Measurements from ENCODE around the gene STK24.

STK24 gene

DNA sequence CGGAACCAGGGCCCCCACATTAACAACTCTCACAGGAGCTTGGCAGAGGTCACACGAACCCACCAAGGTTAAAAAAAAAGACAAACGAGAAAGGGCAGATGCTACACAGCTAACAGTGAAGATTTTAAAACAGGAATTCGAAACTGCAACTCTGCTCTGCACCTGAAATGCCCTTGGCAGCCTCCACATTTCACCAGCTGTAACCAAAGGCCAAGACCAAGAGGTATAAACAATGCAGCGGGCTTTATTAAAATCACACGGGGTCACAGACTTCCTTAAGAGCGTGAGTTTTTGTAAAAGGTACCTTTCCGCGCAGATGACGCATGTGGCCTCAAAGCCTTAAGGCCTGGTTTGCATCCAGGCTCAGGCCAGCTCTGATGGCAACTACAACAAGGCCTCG is 88.2 kb downstream of the STK24 start:
- no peak for DNase-seq

DNA sequence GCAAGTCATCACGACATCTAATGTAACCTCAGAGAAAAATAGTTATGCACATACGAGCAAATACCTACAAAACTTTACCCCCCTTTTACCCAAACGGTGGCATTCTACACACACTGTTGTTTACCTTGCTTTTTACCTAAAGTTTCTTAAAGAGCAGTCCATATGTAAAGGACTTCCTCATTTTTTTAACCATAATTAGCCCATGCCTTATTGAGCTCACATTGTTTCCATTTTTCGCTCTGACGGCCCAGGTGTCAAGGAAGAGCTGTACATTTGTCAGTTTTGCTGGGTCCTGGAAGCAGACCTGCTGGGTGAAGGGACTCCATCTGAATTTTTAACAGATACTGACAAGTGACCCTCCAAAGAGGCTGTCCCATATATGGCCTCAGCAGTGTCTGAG is 89.4 kb downstream of the STK24 start:
- no peak for DNase-seq

DNA sequence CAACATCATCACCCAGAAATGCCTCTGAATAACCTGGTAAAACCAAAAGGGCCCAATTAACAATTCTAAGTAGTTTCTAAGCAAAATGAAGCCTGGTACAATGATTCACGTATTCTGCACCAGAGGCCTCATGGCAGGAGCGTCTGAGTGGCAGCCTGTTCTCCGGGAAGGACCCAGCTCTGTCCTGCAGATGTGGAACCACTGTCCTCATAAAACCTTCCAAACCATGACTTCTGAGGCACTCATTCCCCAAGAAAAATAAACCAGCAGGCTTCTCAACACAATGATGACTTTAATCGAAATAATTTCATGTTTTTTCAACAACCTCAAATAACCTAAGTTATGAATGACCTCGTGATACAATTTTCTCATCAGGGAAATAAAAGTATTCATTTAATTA is 89.9 kb downstream of the STK24 start:
- no peak for DNase-seq

DNA sequence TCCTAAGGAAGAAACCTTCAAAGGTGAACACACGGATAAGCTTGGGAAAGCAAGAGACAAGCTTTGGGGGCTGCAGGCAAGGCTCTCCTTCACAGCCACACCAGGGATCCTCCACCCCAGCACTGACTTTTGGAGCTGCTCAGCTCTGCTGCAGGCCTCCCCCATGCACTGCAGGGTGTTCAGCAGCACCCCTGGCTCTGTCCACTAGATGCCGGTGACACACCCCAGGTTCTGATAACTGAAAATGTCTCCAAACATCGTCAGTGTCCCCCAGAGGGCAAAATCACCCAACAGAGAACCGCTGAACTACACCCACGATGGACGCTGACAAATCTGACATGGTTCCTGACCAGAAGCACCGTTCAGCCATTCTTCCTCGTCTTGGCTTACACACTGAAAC is 90.5 kb downstream of the STK24 start:
- DNase-seq = no peak

DNA sequence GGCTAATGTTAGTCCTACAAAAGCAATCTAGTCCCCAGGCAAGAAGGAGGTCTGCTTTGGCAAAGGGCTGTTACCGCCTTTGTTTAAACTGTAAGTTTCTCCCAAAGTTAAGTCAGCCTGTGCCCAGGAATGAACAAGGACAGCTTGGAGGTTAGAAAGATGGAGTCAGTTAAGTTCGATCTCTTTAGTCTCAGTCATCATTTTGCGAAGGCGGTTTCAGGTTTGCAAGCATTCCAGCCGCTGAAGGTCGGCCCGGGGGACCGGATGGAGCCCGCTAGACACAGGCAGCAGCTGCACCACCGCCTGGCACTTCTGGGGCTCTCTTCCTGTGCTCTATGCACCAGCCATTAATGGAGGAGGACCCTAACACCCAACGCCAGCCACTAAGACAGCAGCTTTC is 91.3 kb downstream of the STK24 start:
- DNase-seq = no peak

DNA sequence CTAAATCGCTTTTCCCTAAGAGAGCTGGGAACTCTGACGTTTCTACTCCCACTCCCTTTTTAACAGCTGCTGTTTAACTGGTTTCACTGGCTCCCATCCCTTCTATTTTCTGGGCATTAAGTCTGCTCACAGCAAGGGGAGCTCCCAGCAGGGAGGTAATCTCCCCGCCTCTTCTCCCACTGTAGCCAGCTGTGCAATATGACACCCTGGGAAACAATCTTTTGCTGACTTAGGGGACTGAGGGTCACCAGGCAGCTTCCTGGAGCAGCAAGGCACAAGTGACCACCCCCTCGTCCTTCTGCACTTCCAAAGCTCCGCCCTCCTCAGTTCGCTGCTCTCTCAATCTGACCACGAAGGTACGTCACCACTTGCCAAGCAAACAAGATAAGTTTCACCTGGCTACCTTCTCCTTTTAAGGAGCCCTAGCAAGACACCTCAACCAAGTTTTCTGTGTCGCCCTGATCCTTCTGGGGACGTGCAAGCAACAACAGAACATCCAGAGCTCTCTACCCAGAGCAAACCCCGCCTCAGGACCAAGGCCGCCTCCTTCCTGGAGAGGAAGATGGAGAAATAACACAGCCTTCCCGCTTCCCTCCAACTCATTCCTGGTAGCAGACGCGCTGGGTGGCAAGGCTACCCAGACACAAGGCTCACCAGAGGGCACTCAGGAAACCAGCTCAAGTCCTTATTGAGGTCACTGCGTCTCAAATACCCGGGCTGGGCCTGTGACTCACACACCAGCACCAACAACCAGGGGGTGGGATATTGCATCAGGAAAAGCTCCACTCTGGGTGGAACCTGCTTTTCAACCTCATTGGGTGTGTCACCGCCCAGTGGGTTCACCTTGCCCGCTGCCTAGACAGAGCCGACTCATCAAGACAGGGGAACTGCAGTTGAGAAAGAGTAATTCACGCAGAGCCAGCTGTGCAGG is 92.4 kb downstream of the STK24 start:
- peak; percentile 82 for DNase-seq

DNA sequence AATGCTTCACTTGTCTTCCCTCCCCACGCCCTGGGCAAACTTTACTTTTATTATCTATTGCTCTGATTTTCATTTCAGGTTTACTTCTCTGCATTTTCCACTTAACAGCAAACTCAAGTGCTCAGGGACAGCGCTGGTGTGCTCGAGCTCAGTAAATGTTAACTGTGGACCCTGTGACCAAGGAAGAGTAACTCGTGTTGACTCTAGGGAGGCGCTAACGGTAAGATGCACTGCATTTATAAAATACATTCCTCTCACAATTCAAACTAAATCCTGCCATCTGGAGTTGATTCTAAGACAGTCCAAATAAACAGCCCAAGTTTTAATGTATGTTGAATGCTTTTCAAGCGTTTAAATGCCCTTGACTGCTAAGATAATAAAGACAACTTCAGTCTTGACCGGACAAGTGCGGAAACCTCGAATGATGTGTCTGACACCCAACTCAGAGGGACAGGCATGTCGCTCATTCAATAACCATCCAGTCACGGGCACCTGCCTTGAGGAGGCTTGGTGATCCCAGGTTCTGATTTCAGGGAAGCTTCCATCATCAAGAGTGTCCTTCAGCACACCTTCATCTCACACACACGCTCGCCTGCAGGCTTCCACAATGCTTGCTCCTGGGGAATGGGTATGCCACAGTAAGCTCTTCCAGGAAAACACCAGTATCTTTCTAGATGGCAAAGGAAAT is 93.2 kb downstream of the STK24 start:
- no peak for DNase-seq

DNA sequence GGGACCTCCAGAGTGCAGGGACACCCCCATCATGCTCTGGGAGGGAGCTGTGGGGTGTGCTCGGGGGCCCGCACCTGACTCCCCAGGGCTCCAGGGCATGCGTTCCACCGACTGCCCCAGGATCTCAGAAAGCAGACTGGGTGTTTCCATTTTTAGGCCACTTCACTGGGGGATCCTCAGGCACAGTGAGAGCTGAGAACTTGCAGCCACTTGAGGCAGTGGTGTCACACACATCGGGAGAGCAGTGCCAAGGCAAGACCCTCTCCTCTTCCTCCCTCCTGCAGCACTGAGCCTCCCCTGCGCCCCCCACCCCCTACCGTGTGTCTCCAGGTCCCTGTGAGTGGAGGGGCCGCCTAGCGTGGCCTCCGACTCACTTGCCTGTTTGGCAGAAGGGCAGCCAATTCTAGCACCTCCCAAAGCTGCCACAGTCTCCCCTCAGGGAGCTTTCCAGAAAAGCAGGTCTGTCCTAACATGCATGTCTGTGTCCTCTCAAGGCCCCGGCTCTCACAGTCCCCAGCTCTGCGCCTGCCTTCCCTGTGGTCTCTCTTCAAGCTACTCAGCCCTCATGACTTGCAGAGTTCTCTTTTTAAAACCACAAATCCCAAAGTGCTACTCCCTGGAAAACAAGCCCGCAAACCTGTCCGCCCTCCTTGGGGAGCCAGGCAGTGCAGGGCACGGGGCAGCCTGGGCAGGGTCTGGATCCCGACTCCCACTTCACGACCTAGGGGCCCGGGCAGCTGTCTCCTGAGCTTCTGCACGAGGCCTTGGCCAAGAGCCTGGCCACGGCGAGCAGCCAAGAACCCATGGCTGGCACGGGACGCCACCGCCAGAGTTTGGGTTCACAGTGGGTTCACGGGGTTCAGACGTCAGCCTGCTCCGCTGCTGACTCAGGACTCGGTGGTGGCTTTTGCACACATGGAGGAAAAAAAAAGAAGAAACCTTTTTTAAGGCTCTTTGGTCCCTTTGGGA is 94.1 kb downstream of the STK24 start:
- DNase-seq = no peak

DNA sequence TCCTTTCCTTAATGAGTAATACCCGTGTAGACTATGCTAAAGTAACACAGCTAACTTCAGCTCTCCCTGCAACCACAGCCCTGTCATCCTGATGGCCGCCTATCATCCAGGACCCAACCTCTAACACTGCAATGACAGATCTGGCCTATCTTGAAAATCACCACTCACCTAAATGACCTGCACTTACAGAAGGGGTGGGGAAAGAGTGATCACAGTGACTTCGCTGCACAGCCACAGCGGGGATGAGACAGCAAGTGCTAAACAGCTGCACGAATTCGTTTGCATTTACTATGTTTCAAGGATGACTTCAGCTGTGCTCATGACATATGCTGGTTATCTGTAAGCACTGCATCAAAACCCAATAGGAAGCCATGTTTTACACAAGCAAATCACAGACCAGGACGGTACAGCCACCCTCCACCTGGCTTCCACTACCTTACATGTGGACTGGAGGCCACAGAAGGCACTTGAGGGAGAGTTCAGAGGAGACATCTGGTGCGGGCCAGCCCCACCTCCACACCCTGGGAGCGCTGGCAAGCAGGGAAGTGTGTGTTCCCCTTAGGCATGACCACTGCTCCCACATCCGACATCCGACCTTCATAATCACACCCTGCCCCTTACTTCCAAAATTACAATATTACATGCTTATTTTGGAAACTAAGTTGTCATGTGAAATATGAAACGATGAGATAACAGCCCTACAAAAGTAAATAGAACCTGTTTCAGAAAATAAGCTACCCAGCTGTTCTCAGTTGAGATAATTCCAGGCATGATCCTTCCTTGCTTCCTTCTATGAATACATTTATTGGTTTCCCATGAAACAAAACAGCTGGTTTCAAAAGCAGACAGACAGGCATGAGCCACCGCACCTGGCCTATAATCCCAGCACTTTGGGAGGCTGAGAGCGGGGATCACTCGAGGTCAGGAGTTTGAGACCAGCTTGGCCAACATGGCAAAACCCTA is 95.7 kb downstream of the STK24 start:
- DNase-seq = peak; percentile 55

DNA sequence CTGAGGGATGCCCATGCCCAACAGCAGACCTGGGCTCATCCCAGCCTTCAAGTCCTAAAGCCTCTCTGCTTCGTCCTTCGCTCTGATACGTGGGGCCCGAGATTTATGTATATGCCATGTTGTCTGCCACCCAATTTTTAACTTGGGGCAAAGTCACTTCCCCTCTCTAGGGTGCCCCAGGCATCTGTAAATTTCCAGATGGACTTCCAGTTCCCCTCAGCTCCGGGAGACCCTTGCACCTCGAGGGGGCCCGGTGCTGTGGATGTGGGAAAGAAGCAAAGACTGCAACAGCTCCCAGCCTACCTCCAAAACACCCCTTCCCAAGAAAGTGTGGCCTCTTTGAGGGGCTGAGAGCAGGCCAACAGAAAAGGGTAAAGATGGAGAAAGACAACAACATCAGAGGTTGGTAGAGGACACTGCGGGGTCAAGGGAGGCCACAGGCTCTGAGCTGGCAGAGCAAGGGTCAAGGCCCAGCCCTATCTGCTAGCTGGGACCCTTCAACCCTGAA is 97.4 kb downstream of the STK24 start:
- no peak for DNase-seq

DNA sequence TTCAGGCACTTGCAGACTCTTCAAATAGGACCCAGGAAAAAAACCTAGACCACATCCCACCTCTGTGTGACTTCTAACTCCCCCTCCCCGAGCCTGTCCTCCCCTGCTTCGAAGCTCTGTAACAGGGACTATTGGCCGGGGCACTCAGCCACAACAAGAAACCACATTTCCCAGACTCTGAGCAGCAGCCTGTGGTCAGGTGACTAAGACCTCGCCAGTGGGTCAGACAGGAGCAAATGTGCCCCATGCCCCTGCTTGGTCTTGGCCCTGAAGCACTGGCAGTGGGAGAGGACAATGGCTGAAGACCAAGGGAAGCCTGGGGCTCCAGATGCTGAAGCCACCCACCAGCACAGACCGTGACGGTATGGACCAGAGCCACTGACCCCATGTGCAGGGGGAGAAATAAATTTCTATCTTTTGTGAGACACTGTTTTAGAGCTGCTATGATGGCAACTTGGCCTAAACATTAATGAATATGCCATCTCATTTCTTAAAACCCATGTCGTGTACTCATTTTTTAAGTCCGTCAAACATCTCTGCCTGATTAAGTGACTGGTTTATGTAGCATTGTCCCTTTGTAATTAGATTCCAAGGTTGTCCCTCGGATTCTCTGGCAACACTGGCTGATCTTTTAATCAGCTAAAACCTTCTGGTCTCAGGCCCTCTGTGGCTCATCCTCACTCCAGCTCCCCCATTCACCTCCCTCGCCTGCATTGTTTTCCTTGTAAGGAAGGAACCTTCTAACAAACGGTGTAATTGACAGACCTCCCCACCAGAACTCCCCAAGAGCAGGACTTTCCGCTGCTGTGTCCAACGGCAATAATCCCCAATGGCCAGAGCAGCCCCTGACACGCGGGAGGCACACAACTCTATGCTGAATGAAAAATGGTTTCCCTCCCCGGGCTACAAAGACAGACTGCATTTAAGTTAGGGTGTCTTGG is 98.4 kb downstream of the STK24 start:
- DNase-seq = peak; percentile 45

DNA sequence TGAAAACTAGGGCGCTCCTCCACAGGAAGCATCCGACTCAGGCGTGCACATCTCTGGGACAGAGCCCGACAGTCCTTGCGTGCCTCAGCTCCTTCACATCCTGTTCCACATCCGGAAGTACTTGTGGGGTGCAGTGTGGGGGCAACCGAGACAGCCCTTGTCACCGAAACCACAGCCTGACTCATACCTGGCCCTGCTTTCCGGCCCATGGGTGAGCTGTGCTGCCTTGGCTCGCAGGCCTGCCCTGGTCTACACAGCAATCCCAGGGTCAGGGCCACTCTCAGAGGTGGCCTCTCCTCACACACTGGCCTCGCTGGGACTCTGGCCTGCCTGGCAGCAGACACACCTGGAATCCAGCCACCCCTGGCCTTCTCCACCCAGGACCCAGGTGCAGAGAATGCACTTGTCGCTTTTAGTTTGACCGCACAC is 100.4 kb downstream of the STK24 start:
- DNase-seq = peak; percentile 92

DNA sequence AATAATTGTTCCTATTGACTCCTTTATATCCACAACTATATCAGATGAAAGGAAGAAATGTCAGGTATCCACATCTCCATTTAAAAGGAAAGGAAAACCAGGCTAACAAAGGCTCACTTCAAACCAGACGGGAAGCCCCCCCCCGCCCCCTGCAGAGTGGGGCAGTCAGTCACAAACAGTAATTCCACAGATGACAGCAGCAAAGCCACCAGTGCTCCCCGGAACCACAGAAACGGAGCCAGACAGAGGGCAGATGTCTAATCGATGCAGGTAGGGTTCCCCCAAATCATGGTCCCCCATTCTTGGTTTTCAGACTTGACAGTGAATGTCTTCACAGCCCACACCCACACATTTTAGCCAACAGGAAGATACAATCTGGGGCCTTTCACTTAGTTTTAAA is 100.8 kb downstream of the STK24 start:
- peak; percentile 75 for DNase-seq

DNA sequence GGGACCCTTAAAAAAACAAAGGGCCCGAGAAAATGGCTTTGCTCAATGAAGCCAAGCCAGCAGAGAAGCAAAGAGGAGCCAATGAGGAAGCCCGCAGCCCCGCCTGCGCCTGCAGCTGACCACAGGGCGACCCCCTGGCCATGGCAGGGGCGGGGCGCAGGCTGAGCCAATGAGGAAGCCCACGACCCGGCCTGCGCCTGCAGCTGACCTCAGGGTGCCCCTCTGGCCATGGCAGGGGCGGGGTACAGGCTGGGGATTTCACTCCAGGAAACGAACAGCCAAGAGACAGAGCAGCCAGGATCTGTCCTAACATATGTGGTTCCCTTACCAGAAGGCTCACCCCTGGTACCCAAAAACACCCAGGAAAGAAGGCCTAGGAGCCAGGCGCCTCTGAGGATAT is 101.4 kb downstream of the STK24 start:
- no peak for DNase-seq

DNA sequence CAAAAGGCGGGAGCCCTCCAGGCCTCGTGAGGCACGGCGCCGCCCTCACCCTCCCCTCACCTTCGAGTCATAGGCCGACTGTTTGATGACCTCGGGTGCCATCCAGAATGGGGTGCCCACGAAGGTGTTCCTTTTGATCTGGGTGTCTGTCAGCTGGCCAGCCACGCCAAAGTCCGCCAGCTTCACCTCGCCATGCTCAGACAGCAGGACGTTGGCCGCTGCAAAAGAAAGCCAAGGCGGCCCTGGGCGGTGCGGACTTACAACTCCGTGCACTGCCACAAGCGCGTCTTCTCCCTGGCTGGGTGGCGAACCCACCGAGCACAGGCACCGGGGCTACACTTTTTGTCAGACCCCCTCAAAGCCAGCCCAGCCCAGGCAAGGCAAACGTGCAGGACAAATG is 102.1 kb downstream of the STK24 start:
- no peak for DNase-seq

DNA sequence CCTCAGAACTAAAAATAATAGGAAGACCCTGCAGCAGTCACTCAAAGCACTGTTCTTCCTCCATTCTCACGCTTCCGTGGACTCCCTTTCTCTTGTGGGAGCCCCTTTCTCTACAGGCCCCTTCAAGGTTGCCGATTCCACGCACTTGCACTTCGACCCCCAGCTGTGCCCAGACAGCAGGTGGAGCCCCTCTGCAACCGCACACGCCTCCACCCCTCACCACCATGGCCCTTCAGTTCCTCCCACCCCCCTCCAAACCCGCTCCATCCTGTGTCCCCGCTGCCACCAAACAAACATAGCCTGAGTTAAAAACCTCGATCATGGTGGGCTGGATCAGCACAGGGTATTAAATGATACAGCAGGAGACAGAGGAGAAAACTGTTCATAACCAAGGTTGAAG is 102.6 kb downstream of the STK24 start:
- DNase-seq = no peak

DNA sequence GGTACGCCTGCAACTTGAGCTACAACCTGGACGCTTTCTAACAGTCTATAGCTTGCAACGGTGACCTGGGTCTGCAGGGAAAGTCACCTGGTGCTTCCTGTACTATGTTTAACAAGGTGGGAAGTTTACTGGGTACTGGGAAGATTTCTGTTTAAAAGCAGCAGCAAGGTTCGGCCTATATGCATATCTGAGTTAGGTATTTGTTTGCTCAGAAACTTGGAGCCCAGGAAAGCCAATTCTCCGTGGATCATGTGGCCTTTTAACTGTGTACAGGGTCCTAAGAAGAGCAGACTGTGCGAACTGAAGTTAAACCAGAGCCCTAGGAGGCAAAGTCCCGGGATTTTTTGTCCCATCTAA is 103.1 kb downstream of the STK24 start:
- DNase-seq = no peak

DNA sequence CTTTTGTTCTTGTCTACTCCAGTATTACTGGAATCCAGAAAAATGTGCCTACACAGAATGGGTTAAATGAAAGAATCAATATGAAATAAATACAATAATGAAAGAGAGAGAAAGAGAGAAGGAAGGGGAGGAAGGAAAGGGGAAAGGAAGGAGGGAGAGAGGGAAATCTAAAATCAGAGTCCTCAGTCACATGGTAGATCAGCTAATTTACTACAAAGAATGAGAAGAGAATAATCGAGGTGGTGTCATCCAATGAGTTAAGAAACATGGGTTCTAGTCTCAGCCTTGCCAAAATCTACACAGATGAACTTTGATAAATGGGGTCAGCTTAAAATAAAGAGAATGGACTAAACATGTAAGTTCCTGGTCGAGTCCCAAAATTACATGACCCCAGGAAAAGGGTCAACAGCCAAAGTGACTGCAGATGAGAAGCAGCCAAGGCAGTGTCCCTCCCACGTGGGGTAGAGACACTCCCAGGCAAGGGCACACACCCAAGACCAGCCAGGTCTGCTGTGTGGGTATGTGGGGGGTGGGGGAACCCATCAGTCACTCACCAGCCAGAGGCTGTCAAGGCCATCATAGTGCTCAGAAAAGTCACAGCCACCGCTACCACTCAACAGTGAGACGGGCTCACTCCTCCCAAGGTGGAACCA is 103.6 kb downstream of the STK24 start:
- DNase-seq = no peak

DNA sequence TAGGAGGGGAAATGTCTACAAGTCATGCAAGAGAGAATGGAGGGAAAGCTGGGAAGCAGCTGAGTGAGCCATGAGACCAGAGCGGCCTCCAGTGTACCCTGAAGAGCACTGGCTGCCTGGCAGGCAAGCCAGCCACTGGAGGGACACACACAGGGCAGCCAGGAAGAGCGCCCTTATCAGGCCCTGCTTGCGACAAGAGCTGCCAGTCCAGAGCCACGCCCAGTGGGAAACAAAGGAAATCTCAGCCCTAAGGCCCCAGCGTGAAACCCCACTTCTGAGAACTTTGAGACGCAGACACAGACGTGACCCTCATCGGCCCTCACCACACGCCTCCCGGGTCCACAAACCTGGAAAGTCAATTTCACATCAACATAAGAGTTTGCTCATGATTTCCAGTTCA is 105.0 kb downstream of the STK24 start:
- no peak for DNase-seq

DNA sequence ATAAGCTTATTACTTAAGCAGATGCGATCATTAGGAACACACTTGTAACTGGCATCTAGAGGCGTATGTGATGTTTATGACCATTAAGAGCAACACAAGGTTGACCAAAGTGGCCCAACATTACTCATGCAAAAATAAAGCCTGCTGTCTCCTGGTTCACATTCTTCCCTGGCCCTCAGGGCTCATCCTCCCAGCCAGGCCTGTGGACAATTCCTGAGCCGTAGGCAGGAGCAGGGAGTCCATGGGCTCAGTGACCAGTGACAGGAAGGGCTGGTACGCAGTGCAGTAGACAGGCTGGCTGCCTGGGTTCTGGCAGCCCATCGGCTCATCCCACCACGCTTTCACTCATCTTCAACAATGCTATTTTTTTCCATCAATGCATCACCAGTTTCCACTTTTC is 106.0 kb downstream of the STK24 start:
- DNase-seq = no peak
